OCI-LY3 (cell line): ENCODE results near the gene ERLIN1.

ENCODE experiments used
- H2AFZ ChIP-seq: fragments of 200-600, 300-600 bp; shearing (Covaris generic); 2 replicates; pipeline ENCODE4 v1.6.0; 2014; ENCODE audit warnings: antibody characterized with exemption, low read depth, low read length
- H3K27ac ChIP-seq: fragments of 200-600, 300-600 bp; sonication (generic); 2 replicates; pipeline ENCODE4 v1.5.1; 2014; ENCODE audit warnings: mild to moderate bottlenecking, low read length, moderate library complexity, mixed read lengths
- H3K27me3 ChIP-seq: fragments of 200-600, 300-600 bp; sonication (generic); 2 replicates; pipeline ENCODE4 v1.6.1; 2014; ENCODE audit warnings: low read depth, low read length, mixed read lengths
- H3K36me3 ChIP-seq: fragments of 200-600, 300-600 bp; sonication (generic); replicated peaks from 2 replicates; pipeline ENCODE3; 2014; ENCODE audit warnings: low read depth, low read length, mixed read lengths
- H3K4me1 ChIP-seq: fragments of 300-600, 200-600 bp; sonication (generic); 2 replicates; pipeline ENCODE4 v1.6.1; 2014; ENCODE audit warnings: low read length, mixed read lengths
- H3K4me2 ChIP-seq: fragments of 200-600, 300-600 bp; sonication (generic); 2 replicates; pipeline ENCODE4 v1.6.1; 2014; ENCODE audit warnings: low read length, mixed read lengths
- H3K4me3 ChIP-seq: fragments of 300-600, 200-600 bp; sonication (generic); 2 replicates; pipeline ENCODE4 v1.5.1; 2014; ENCODE audit warnings: antibody characterized with exemption, mild to moderate bottlenecking, low read length, moderate library complexity
- H3K79me2 ChIP-seq: fragments of 300-600, 200-600 bp; shearing (Covaris generic); 2 replicates; pipeline ENCODE4 v1.6.1; 2014; ENCODE audit warnings: mild to moderate bottlenecking, low read length, mixed read lengths
- H3K9ac ChIP-seq: fragments of 300-600, 200-600 bp; shearing (Covaris generic); 2 replicates; pipeline ENCODE4 v1.6.0; 2014; ENCODE audit warnings: mild to moderate bottlenecking, low read length, moderate library complexity
- H3K9me3 ChIP-seq: fragments of 200-600, 300-600 bp; shearing (Covaris generic); 2 replicates; pipeline ENCODE4 v1.6.1; 2014; ENCODE audit warnings: low read length, mixed read lengths; ENCODE audit not compliant: insufficient read depth
- H4K20me1 ChIP-seq: fragments of 200-600, 300-600 bp; sonication (generic); 2 replicates; pipeline ENCODE4 v1.6.1; 2016; ENCODE audit warnings: low read length, mixed read lengths; ENCODE audit not compliant: insufficient read depth
- EZH2phosphoT487 ChIP-seq: fragments of 200-600 bp; shearing (Covaris generic); IDR thresholded peaks from 2 replicates; pipeline ENCODE4 v1.6.1; 2018; ENCODE audit warnings: antibody characterized with exemption, mixed run types, low read depth
- TF ChIP-seq, protein P1 (sequence below): fragments of 200-600, 300-600 bp; sonication (generic); IDR thresholded peaks from 2 replicates; pipeline ENCODE4 v1.5.1; 2014; ENCODE audit warnings: antibody characterized with exemption, low read length, low read depth

The ERLIN1 gene

DNA sequence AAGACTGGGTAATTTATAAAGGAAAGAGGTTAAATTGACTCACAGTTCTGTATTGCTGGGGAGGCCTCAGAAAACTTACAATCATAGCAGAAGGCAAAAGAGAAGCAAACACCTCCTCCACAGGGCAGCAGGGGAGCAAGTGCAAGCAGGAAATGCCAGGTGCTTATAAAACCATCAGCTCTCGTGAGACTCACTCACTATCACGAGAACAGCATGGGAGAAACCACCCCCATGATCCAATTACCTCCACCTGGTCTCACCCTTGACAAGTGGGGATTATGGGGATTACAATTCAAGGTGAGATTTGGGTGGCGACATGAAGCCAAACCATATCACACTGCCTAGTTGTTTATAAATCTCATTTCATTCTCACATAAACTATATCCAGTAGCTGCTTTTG, 76.2 kb downstream of the ERLIN1 start:
- Histone ChIP-seq H3K4me2 (no peak overlapping the region), H3K27me3 (no peaks in the 10 kb centered on the region), H3K36me3 (no peaks in the 10 kb centered on the region), H3K4me1 (no peaks in the 10 kb centered on the region), H3K9ac (no peak overlapping the region), H4K20me1 (no peaks in the 10 kb centered on the region), H3K79me2 (no peaks in the 10 kb centered on the region), H3K4me3 (no peak overlapping the region), H3K9me3 (no peaks in the 10 kb centered on the region), H2AFZ (no peak overlapping the region), H3K27ac (no peak overlapping the region)
- TF ChIP-seq EZH2phosphoT487: no peak
- TF ChIP-seq, protein P1, sequence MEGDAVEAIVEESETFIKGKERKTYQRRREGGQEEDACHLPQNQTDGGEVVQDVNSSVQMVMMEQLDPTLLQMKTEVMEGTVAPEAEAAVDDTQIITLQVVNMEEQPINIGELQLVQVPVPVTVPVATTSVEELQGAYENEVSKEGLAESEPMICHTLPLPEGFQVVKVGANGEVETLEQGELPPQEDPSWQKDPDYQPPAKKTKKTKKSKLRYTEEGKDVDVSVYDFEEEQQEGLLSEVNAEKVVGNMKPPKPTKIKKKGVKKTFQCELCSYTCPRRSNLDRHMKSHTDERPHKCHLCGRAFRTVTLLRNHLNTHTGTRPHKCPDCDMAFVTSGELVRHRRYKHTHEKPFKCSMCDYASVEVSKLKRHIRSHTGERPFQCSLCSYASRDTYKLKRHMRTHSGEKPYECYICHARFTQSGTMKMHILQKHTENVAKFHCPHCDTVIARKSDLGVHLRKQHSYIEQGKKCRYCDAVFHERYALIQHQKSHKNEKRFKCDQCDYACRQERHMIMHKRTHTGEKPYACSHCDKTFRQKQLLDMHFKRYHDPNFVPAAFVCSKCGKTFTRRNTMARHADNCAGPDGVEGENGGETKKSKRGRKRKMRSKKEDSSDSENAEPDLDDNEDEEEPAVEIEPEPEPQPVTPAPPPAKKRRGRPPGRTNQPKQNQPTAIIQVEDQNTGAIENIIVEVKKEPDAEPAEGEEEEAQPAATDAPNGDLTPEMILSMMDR: no peak

DNA sequence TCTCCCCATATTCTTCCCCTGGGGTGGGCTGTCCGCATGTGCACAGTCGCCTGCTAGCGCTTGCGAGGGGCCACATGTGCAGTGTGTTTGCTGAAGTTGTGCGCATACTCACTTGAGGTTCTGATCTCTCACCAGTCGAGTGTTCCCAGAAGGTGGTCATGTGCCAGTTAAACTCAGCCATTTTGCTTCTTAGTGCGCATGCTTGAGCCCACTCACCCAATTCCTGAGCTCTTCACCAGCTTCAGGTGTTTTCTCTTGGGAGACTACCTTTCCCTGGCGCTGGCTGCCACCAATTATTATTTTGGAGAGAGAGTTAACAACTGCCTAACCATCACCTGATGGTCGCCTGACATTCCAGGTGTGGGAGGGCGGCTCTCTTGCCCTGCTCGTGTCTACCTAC, 79.0 kb downstream of the ERLIN1 start:
- Histone ChIP-seq H3K4me3 (no peak overlapping the region), H3K4me2 (no peak overlapping the region), H3K27me3 (no peaks in the 10 kb centered on the region), H3K9ac (no peak overlapping the region), H3K79me2 (no peaks in the 10 kb centered on the region), H3K9me3 (no peaks in the 10 kb centered on the region), H3K36me3 (no peaks in the 10 kb centered on the region), H3K4me1 (no peaks in the 10 kb centered on the region), H2AFZ (no peak overlapping the region), H4K20me1 (no peaks in the 10 kb centered on the region), H3K27ac (no peak overlapping the region)
- no peak for TF ChIP-seq EZH2phosphoT487
- TF ChIP-seq, protein P1: no peak

DNA sequence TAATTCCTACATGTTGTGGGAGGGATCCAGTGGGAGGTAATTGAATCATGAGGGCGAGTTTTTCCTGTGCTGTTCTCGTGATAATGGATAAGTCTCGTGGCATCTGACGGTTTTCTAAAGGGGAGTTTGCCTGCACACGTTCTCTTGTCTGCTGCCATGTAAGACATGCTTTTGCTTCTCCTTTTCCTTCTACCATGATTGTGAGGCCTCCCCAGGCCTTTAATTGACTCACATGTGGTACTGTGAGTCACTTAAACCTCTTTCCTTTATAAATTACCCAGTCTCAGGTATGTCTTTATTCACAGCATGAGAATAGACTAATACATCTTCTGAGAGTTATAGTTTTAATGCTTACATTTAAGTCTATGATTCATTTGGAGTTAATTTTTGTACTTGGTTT, 81.5 kb downstream of the ERLIN1 start:
- Histone ChIP-seq H3K27ac (no peak overlapping the region), H4K20me1 (no peaks in the 10 kb centered on the region)
- TF ChIP-seq, protein P1: no peak
- no peak for TF ChIP-seq EZH2phosphoT487

DNA sequence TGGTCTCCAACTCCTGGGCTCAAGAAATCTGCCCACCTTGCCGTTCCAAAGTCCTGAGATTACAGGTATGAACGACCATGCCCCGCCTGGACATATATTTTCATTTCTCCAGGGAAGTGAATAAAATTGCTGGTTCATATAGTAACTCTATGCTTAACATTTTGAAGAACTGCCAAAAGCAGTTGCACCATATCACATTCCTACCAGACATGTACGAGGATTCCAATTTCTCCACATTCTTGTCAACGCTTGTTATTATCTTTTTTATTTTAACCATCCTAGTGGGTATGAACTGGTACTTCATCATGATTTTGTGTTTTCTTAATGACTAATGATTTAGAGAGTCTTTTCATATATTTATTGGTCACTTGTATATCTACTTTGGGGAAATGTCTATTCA, 82.2 kb downstream of the ERLIN1 start:
- H3K4me1 ChIP-seq: no peaks in the 10 kb centered on the region
- H3K27ac ChIP-seq: no peak overlapping the region
- H3K9me3 ChIP-seq: no peaks in the 10 kb centered on the region
- H4K20me1 ChIP-seq: no peaks in the 10 kb centered on the region
- no peaks in the 10 kb centered on the region for H3K36me3 ChIP-seq
- no peaks in the 10 kb centered on the region for H3K27me3 ChIP-seq
- H3K4me2 ChIP-seq: no peak overlapping the region
- H3K9ac ChIP-seq: no peak overlapping the region
- no peaks in the 10 kb centered on the region for H3K79me2 ChIP-seq
- no peak overlapping the region for H2AFZ ChIP-seq
- no peak overlapping the region for H3K4me3 ChIP-seq
- TF ChIP-seq EZH2phosphoT487: no peak
- TF ChIP-seq, protein P1: no peak

More for the DNA sequence above, 81.5 kb downstream of the ERLIN1 start:
- no peaks in the 10 kb centered on the region for H3K27me3 ChIP-seq
- no peaks in the 10 kb centered on the region for H3K4me1 ChIP-seq
- H3K9me3 ChIP-seq: no peaks in the 10 kb centered on the region
- no peak overlapping the region for H2AFZ ChIP-seq
- no peak overlapping the region for H3K4me3 ChIP-seq
- no peaks in the 10 kb centered on the region for H3K36me3 ChIP-seq
- H3K9ac ChIP-seq: no peak overlapping the region
- H3K4me2 ChIP-seq: no peak overlapping the region
- no peaks in the 10 kb centered on the region for H3K79me2 ChIP-seq
